HL-60/S4 treated with retinoic acid at 250 ng/mL for 4 days and 3 days (cell line): ENCODE measurements around the gene ZNF207.
"Not testable (repeated sequence)": the region's sequence is repeated elsewhere in the genome, so short reads cannot be mapped to it uniquely, and the experiment has no call there.

Experiments used
- in situ Hi-C: fragments of 300-500 bp; cut with MboI; formaldehyde crosslinking; loops from 2 replicates; pipeline ENCODE4 v1.7.0; 2022; ENCODE audit warnings: low sequenced_read_pairs

Gene ZNF207

GRCh38 chr17:32349854-32350665, at the start of gene ZNF207:
ZNF207 (plus strand) TSS chr17:32350157; CDS start chr17:32350286, 129 bp downstream.
- in situ Hi-C loops = loop anchor here (10.0 to 25.0 kb wide), 2 partner anchors 65 to 338 kb away; partner anchors contain the start of gene LRRC37B

DNA sequence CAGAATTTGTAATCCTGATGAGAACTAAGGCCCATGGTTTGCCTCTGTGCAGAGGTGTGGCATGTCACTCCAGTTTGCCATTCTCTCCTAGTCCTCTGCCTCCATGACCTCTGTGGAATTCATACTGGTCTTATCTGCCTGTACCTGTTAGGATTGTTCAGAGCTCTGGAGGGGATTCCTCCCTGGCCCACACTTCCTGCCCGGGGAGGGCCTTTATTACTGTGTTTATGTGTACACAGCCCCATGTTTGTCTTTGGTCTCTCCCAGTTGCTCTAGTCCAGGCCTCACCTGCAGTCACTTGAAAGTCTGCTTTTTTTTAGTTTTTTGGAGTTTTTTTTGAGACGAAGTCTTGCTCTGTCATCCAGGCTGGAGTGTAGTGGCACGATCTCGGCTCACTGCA, 47.9 kb upstream of the ZNF207 start:
- in situ Hi-C loops = no loop called here

DNA sequence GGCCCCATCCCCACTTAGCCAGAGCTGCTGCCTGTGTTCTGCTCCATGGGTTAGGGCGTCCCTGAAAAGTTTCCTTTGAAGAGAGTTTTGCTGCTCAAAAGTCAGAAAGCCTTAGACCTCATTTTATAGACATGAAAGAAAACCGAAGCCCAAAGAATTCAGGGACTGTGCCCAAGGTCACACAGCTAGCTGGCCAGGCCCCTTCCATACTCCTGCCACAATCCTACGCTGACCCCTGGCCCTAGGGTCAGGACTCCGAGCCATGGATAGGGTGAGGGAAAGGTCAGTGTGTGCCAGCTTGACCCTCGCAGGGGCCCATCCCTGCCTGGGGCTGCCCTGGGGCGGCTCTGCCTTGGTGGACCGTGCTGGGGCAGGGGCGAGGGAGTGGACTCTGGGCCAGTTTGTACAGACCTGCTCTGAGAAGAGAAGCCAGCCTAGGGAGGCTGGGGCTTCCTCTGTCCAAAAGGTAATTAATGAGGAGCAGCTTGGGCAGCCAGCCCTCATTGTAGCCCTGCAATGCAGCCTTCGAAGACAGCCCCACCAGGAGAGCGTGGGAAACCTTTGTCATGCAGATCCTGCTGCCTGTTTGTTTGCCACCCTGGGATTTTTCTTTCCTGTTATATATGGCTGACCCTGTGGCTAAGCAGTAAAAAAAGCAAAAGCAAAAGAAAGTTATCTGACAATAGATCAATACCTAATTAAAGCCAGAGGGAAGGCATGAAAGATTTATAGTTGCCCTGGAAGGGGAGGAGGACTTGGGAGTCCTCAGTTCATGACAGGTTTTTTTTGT, 46.9 kb upstream of the ZNF207 start:
- in situ Hi-C loops = no loop called here

DNA sequence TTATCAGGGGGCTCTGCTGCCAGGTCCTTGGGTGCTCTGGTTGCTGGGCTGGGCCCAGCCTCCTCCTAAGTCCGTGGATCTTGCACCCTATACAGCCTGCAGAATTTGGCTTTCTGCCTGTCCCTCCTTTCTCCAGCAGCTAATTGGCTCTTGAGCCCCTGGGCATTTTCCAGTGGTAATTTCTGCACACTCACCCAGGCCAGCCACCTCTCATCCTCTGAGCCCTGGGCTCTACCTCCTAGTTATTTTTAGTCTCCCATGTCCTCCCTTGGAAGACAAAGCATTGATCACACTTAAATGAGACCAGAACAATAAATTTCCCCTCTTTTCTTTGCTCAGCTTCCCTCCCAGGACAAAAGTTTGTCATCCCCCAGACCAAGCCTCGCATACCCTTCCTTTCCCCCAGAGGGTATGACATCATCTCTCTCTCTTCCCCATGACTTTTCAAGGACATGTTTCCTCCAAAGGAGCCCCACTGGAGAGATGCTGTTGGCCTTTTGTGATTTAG, 46.1 kb upstream of the ZNF207 start:
- in situ Hi-C loops = no loop called here

GRCh38 chr17:32305049-32305448, 44.9 kb upstream of the ZNF207 start:
- in situ Hi-C loops = no loop called here

DNA sequence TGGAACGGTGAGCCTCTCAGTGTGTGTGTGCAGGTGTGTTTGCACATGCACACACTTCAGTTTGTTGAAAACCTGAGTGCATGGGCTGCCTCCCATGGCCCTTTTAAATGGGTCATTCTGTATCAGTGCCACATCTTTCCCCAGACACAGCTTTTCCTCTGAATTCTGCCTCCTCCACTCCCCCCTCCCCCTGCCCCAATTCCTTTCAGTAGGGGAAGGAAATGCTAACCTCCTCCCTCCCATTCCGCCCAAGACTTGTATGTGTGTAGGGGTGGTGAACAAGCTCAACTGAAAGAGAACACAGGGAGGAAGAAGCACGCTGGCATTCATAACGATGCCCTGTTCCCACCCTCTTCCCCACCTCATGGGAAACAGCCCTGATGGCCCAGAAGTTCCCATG, 42.3 kb upstream of the ZNF207 start:
- in situ Hi-C loops = no loop called here

- in situ Hi-C loops = no loop called here
These were observed 38.9 kb upstream of the ZNF207 start for GRCh38 chr17:32311028-32311536.

GRCh38 chr17:32314636-32315035, 35.3 kb upstream of the ZNF207 start:
- in situ Hi-C loops = no loop called here

DNA sequence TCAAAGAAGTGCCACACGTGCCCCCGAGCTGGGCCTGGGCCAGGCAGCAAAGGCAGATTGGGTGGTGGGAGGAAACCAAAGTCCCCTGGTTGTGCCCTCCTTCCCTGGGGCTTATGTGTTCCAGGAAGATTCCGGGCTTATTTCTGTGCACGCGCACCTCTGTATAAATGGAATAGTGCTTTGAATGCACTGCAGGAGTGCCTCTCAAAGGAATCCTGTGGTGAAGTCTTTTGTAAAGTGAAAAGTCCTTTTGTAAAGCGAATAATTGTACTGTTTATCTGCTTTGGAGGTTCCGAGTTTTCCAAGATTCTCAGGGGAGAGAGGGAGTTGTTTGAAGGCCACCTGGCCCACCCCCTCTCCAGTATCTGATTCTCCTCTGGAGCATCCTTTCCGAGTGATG, 34.8 kb upstream of the ZNF207 start:
- in situ Hi-C loops = no loop called here

DNA sequence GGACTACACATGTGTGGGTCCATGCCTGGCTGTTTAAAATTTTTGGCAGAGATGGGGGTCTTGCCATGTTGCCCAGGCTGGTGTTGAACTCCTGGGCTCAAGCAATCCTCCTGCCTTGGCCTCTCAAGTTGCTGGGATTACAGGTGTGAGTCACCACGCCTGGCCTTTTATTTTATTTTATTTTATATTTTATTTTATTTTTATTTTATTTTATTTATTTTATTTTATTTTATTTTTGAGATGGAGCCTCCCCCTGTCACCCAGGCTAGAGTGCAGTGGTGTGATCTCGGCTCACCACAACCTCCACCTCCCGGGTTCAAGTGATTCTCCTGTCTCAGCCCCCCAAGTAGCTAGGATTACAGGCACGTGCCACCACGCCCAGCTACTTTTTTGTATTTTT, 33.3 kb upstream of the ZNF207 start:
- in situ Hi-C loops = not testable (repeated sequence)

GRCh38 chr17:32317353-32317752, 32.6 kb upstream of the ZNF207 start:
- in situ Hi-C loops = no loop called here

DNA sequence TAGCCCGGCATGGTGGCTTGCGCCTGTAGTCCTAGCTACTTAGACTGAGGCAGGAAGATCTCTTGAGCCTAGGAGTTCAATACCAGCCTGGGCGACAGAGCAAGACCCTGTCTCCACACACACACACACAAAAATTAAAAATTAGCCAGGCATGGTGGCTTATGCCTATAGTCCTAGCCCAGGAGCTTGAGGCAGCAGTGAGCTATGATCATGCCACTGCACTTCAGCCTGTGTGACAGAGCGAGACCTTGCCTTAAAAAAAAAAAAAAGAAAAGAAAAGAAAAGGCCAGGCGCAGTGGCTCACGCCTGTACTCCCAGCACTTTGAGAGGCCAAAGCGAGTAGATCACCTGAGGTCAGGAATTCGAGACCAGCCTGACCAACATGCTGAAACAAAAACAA, 31.9 kb upstream of the ZNF207 start:
- in situ Hi-C loops = no loop called here

DNA sequence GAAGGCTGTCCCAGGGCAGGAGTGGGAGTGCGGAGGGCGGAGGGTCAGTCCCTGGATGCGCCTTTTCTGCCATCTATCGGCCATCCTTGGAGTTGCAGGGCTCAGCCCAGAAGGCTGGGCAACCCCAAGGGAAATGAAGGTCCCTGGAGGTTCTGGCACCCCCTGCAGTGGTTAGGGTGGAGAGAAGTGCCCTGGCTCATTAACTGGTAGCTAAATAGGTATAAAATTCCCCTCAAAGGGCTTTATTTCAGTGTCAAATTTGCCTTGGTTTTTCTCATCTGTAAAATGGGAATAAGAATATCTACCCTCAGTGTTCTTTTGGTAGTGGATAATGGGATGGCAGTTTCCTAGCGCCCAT, 30.4 kb upstream of the ZNF207 start:
- in situ Hi-C loops = no loop called here

DNA sequence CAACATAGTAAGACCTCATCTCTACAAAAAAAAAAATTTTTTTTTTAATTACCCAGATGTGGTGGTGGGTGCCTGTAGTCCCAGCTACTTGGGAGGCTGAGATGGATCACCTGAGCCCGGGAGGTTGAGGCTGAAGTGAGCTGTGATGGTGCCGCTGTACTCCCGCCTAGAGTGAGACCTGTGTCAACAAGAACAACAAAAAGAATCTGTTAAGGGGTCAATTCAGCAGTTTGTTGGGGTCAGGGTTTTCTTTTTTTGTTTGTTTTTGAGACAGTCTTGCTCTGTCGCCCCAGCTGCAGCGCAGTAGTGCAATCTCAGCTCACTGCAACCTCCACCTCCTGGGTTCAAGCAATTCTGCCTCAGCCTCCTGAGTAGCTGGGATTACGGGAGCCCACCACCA, 29.9 kb upstream of the ZNF207 start:
- in situ Hi-C loops = not testable (repeated sequence)

GRCh38 chr17:32320847-32321246, 29.1 kb upstream of the ZNF207 start:
- in situ Hi-C loops = no loop called here

GRCh38 chr17:32323046-32323445, 26.9 kb upstream of the ZNF207 start:
- in situ Hi-C loops = no loop called here

- in situ Hi-C loops = no loop called here
These were observed 26.0 kb upstream of the ZNF207 start for GRCh38 chr17:32323811-32324491.

GRCh38 chr17:32327911-32328310, 22.0 kb upstream of the ZNF207 start:
- in situ Hi-C loops = loop anchor here (25.0 kb wide), 1 partner anchor 316 kb away; the partner anchor contains the start of gene LRRC37B

- in situ Hi-C loops = loop anchor here (25.0 kb wide), 1 partner anchor 318 kb away; the partner anchor contains the start of gene LRRC37B
These were observed 19.8 kb upstream of the ZNF207 start for GRCh38 chr17:32330147-32330546.

DNA sequence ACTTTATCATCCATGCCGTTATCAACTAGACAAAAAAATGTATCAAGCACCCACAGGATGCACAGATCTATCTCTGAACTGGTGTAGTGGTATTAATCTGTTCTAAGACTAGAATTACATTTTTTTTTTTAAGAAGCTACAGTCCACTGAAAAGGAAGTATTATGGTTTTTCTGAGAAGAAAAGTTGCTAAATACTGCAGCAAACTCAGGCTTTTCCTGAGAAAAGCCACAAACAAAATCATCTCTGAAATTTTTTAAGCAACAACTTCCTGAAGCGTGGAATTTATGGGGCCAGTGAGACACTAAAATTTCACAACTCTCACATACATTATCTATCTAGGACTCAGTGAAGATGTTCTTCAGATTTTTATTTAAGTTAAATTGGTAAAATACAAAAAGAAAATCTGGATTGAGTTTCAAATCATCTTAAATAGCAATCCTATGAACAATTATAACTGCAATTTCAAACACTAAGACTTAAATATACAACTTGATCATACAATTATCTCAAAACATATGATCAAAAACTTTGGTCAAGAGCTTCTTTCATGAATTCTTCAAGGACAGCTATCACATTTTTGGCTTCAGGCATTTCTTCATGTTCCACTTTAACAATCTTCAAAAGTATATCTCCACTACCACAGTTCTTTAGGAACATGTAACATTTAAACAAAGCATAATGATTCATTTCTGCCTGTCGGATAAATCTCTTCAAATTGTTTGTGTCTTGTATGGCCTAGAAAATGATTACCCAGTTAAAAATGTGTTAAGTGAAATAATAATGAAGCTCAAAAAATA, 18.5 kb upstream of the ZNF207 start:
- in situ Hi-C loops = loop anchor here (25.0 kb wide), 1 partner anchor 319 kb away; the partner anchor contains the start of gene LRRC37B
